Mesenchymal stem cell (in vitro differentiated cells and primary cell): ENCODE results near the gene RBM17.
"Not testable (repeated sequence)": the region's sequence is repeated elsewhere in the genome, so short reads cannot be mapped to it uniquely, and the experiment has no call there.

Experiments
- DNase-seq: peaks from one replicate; pipeline ENCODE4 v3.0.0-alpha.2; 2013
- H2AFZ ChIP-seq: one replicate; pipeline ENCODE4 v1.6.1; 2013; ENCODE audit warnings: low read depth, mild to moderate bottlenecking, control low read depth, inconsistent platforms, low read length, moderate library complexity
- H2AK5ac ChIP-seq: 2 replicates; pipeline ENCODE4 v1.6.1; 2013; ENCODE audit warnings: low read length, moderate library complexity, mild to moderate bottlenecking, inconsistent platforms; ENCODE audit not compliant: severe bottlenecking
- H2BK120ac ChIP-seq: one replicate; pipeline ENCODE4 v1.6.1; 2013; ENCODE audit warnings: low read depth, mild to moderate bottlenecking, inconsistent platforms, low read length, moderate library complexity
- H2BK12ac ChIP-seq, 2 experiments: one replicate each; pipeline ENCODE4 v1.6.1; 2013; ENCODE audit warnings: inconsistent platforms in 2 of 2, low read length in 2 of 2, mild to moderate bottlenecking in 2 of 2, moderate library complexity in 2 of 2, control low read depth in 1 of 2
- H2BK15ac ChIP-seq: one replicate; pipeline ENCODE4 v1.6.1; 2013; ENCODE audit warnings: mild to moderate bottlenecking, low read depth, inconsistent platforms; ENCODE audit not compliant: poor library complexity, severe bottlenecking
- H2BK5ac ChIP-seq: 2 replicates; pipeline ENCODE4 v1.6.1; 2013; ENCODE audit warnings: low read depth, mild to moderate bottlenecking, low read length, control low read depth, inconsistent platforms; ENCODE audit not compliant: poor library complexity, severe bottlenecking
- H3K14ac ChIP-seq, 2 experiments: one replicate each; pipeline ENCODE4 v1.6.1; 2013; ENCODE audit warnings: inconsistent platforms in 2 of 2, low read length in 2 of 2, control low read depth in 1 of 2, mild to moderate bottlenecking in 1 of 2, moderate library complexity in 1 of 2
- H3K18ac ChIP-seq, 2 experiments: one replicate each; pipeline ENCODE4 v1.6.1; 2013; ENCODE audit warnings: inconsistent platforms in 2 of 2, low read length in 2 of 2, control low read depth in 1 of 2, low read depth in 1 of 2, mild to moderate bottlenecking in 1 of 2
- H3K23ac ChIP-seq, 2 experiments: one replicate each; pipeline ENCODE4 v1.6.1; 2013; ENCODE audit warnings: inconsistent platforms in 2 of 2, low read length in 2 of 2, mild to moderate bottlenecking in 2 of 2, moderate library complexity in 2 of 2, control low read depth in 1 of 2
- H3K27ac ChIP-seq: 2 replicates; pipeline ENCODE4 v1.5.1; 2013; ENCODE audit warnings: mild to moderate bottlenecking, moderate library complexity, low read length, control low read depth, inconsistent platforms; ENCODE audit not compliant: poor library complexity, severe bottlenecking
- H3K27me3 ChIP-seq, 2 experiments: 2 replicates each; pipeline versions ENCODE4 v1.6.1 to v1.7.0; 2013; ENCODE audit warnings: low read length in 2 of 2, mild to moderate bottlenecking in 2 of 2, moderate library complexity in 2 of 2, control low read depth in 1 of 2, inconsistent platforms in 1 of 2; ENCODE audit not compliant: control insufficient read depth in 1 of 2, insufficient read depth in 1 of 2
- H3K36me3 ChIP-seq, 2 experiments: 2 replicates each; pipeline versions ENCODE4 v1.6.1 to v1.7.0; 2013; ENCODE audit warnings: low read length in 2 of 2, control low read depth in 1 of 2, inconsistent platforms in 1 of 2, low read depth in 1 of 2, mild to moderate bottlenecking in 1 of 2; ENCODE audit not compliant: insufficient read depth in 2 of 2, control insufficient read depth in 1 of 2
- H3K4ac ChIP-seq, 2 experiments: one replicate each; pipeline ENCODE4 v1.6.1; 2013; ENCODE audit warnings: inconsistent platforms in 2 of 2, low read length in 2 of 2, mild to moderate bottlenecking in 2 of 2, moderate library complexity in 2 of 2, control low read depth in 1 of 2, low read depth in 1 of 2
- H3K4me1 ChIP-seq: 2 replicates; pipeline ENCODE4 v1.6.1; 2013; ENCODE audit warnings: low read depth, low read length, control low read depth; ENCODE audit not compliant: control insufficient read depth, insufficient read depth
- H3K4me2 ChIP-seq: 2 replicates; pipeline ENCODE4 v1.6.1; 2013; ENCODE audit warnings: low read length, mild to moderate bottlenecking, inconsistent platforms; ENCODE audit not compliant: poor library complexity, severe bottlenecking
- H3K4me3 ChIP-seq, 2 experiments: 2 replicates each; pipeline versions ENCODE4 v1.5.1 to v1.7.0; 2013; ENCODE audit warnings: low read length in 2 of 2, mild to moderate bottlenecking in 2 of 2, control low read depth in 1 of 2, low read depth in 1 of 2; ENCODE audit not compliant: insufficient read depth in 1 of 2
- H3K79me1 ChIP-seq: replicated peaks from 2 replicates; pipeline ENCODE4 v1.6.1; 2013; ENCODE audit warnings: mild to moderate bottlenecking, control low read depth, low read length, inconsistent platforms; ENCODE audit not compliant: poor library complexity, severe bottlenecking
- H3K9ac ChIP-seq: 2 replicates; pipeline ENCODE4 v1.7.0; 2013; ENCODE audit warnings: mild to moderate bottlenecking, low read length, moderate library complexity
- H3K9me3 ChIP-seq: 2 replicates; pipeline ENCODE4 v1.7.0; 2013; ENCODE audit warnings: mild to moderate bottlenecking, low read length; ENCODE audit not compliant: control insufficient read depth
- H4K8ac ChIP-seq: one replicate; pipeline ENCODE4 v1.6.1; 2013; ENCODE audit warnings: inconsistent platforms, mild to moderate bottlenecking, low read length, moderate library complexity
- H4K91ac ChIP-seq: one replicate; pipeline ENCODE4 v1.6.1; 2013; ENCODE audit warnings: mild to moderate bottlenecking, low read length, inconsistent platforms
- WGBS: methylation state at CpG from one replicate; pipeline ENCODE4 v1.1.7; 2013; ENCODE audit warnings: mixed read lengths; 5-methylcytosine and 5-hydroxymethylcytosine counted together

RBM17 gene

DNA sequence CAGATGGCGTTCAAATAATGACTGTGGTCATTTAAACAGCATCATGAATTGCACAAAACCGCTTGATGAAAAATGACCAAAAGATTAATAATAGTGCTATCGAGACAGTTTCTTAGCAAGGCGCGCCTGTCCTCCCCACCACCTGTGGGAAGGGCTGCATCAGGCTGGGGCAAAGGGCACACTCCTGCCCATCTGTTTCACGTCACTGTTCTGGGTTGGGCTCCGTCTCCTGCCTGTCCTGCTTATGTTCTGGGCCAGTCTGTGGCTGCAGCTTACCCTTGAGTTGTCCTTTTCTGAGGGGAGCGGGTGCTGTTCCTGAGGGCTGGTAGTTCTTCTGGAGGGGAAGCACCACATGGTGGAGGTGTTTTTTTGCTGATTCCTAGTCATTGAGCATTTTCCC is 13.3 kb downstream of the RBM17 start:
- Histone ChIP-seq H2BK5ac (no peak overlapping the region), H3K4me1 (no peaks in the 10 kb centered on the region), H3K27ac (no peak overlapping the region), H4K8ac (no peak overlapping the region), H2AFZ (no peak overlapping the region), H3K9me3 (no peaks in the 10 kb centered on the region), H3K23ac (peak overlapping the region in 1 of 2 experiments; percentile 80), H3K14ac (peak overlapping the region in 1 of 2 experiments; percentile 71), H3K79me1 (peaks cover 22% of the 10 kb centered on the region), H3K36me3 (peaks cover 27 to 89% of the 10 kb centered on the region in 2 experiments), H2AK5ac (no peak overlapping the region), H2BK15ac (no peak overlapping the region), H4K91ac (no peak overlapping the region), H3K9ac (no peak overlapping the region), H3K18ac (no peak overlapping the region), H2BK120ac (no peak overlapping the region), H3K4ac (no peak overlapping the region), H3K27me3 (no peaks in the 10 kb centered on the region), H3K4me2 (no peak overlapping the region), H3K4me3 (no peak overlapping the region), H2BK12ac (no peak overlapping the region)
- no peak for DNase-seq
- 95% methylated on average over 7 of the region's 8 CpGs for WGBS

DNA sequence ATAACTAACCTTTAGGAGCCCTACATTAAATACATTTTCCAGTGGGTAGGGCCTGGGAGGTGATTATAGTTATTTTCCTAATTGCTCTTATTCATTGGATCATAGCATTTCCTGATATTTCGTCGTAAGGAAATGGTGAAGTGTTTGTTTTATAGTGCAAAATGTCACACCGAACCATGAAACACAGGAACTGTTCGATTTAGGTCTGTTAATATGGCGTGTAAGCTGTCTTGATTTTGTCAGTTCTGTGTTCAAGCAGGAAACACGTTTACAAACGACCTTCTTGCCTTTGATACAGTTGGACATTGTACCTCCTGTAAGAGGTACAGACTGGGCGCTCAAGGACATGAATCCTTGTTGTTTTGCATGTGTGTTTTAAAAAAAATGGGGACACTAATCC is 14.8 kb downstream of the RBM17 start:
- Histone ChIP-seq H2BK12ac (no peak overlapping the region), H3K4ac (no peak overlapping the region), H2AK5ac (no peak overlapping the region), H2AFZ (no peak overlapping the region), H3K4me1 (no peaks in the 10 kb centered on the region), H2BK15ac (no peak overlapping the region), H3K18ac (no peak overlapping the region), H3K4me2 (no peak overlapping the region), H3K23ac (no peak overlapping the region), H4K91ac (no peak overlapping the region), H3K9ac (no peak overlapping the region), H2BK5ac (no peak overlapping the region), H4K8ac (no peak overlapping the region), H3K14ac (no peak overlapping the region), H3K79me1 (peaks cover 21% of the 10 kb centered on the region), H3K27me3 (no peaks in the 10 kb centered on the region), H3K9me3 (no peaks in the 10 kb centered on the region), H3K36me3 (peaks cover 19 to 89% of the 10 kb centered on the region in 2 experiments), H3K27ac (no peak overlapping the region), H3K4me3 (no peak overlapping the region), H2BK120ac (no peak overlapping the region)
- DNase-seq: no peak
- WGBS: 96% methylated on average over 8 of the region's 8 CpGs

DNA sequence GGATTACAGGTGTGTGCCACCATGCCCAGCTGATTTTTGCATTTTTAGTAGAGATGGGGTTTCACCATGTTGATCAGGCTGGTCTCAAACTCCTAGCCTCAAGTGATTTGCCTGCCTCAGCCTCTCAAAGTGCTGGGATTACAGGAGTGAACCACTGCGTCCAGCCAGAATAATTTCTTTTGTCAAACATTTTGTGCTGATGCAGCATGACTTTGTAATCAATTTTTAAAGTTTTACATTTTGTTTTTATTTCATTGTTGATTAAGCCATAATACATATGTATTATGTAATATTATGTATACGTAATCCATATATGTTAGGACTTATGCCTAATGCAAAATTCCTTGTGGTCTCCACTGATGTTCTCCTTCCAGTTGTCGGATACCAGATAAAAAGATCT is 18.8 kb downstream of the RBM17 start:
- H3K4me3 ChIP-seq, H3K23ac ChIP-seq, H3K18ac ChIP-seq, H3K14ac ChIP-seq, H3K9me3 ChIP-seq, H3K4ac ChIP-seq, H3K9ac ChIP-seq, H3K27me3 ChIP-seq, H4K8ac ChIP-seq, H2BK12ac ChIP-seq, H2BK15ac ChIP-seq, H4K91ac ChIP-seq, H3K27ac ChIP-seq, DNase-seq, H2AK5ac ChIP-seq, H3K4me2 ChIP-seq, H2BK120ac ChIP-seq, H2BK5ac ChIP-seq, H3K4me1 ChIP-seq, H2AFZ ChIP-seq: not testable (repeated sequence)
- 100% methylated on average over 3 of the region's 3 CpGs for WGBS
- H3K79me1 ChIP-seq: peaks cover 31% of the 10 kb centered on the region
- peaks cover 27 to 91% of the 10 kb centered on the region in 2 experiments for H3K36me3 ChIP-seq

DNA sequence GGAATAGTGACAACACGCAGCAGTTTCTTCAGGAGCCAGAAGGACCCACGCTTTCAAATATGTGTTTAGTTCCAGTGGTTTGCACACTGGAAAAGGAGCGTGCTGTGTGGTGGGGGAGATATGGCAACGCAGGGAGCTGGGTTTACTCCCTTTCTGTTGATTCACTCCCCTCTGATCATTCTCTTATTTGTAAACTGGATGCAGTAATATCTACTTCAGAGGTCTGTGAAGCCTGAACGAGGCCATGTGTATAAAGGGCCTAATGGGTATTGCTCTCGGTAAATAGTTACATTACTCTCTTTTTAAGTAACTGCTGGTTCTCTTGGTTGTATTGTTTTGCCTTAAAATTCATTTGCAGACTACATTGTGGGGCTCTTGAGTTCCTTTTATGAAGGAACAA is 19.2 kb downstream of the RBM17 start:
- no peak for DNase-seq
- no peak overlapping the region for H4K8ac ChIP-seq
- H2BK15ac ChIP-seq: no peak overlapping the region
- no peaks in the 10 kb centered on the region for H3K27me3 ChIP-seq
- no peak overlapping the region for H3K4me2 ChIP-seq
- H3K4me1 ChIP-seq: peaks cover 2% of the 10 kb centered on the region
- no peak overlapping the region for H3K14ac ChIP-seq
- no peak overlapping the region for H2BK5ac ChIP-seq
- no peak overlapping the region for H3K27ac ChIP-seq
- no peak overlapping the region for H3K4ac ChIP-seq
- H3K18ac ChIP-seq: no peak overlapping the region
- H2AK5ac ChIP-seq: no peak overlapping the region
- H3K36me3 ChIP-seq: peaks cover 25 to 91% of the 10 kb centered on the region in 2 experiments
- H3K23ac ChIP-seq: no peak overlapping the region
- no peak overlapping the region for H2BK12ac ChIP-seq
- H2AFZ ChIP-seq: no peak overlapping the region
- H3K9ac ChIP-seq: no peak overlapping the region
- H3K9me3 ChIP-seq: no peaks in the 10 kb centered on the region
- no peak overlapping the region for H4K91ac ChIP-seq
- peaks cover 30% of the 10 kb centered on the region for H3K79me1 ChIP-seq
- no peak overlapping the region for H3K4me3 ChIP-seq
- H2BK120ac ChIP-seq: no peak overlapping the region
- 95% methylated on average over 4 of the region's 6 CpGs for WGBS
